HG03342 (cell line): ENCODE results near the gene MAP2K5.
"Not testable (repeated sequence)": the region's sequence is repeated elsewhere in the genome, so short reads cannot be mapped to it uniquely, and the experiment has no call there.

Experiments
- ATAC-seq: cut with Tn5 transposase; IDR thresholded peaks from one replicate; pipeline ENCODE4 v1.9.1; 2021; ENCODE audit warnings: mild to moderate bottlenecking, moderate library complexity; ENCODE audit not compliant: unreplicated experiment

Gene MAP2K5

DNA sequence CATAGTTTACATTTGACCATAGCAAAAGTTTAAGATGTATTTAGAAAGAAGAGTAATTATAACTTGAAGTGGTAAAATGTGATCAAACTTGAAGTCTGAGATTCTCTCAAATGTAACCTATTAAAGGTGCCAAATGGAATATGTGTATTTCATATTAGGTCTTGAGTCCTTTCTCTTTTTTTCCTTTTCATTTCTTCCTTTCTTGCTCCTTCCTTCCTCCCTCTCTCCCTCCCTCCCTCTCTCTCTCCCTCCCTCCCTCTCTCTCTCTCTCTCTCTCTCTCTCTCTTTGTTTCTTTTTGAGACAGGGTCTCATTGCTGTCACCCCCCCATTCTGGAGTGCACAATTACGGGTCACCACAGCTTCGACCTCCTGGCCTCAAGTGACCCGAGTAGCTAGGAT, 47.7 kb downstream of the MAP2K5 start:
- no peak for ATAC-seq

DNA sequence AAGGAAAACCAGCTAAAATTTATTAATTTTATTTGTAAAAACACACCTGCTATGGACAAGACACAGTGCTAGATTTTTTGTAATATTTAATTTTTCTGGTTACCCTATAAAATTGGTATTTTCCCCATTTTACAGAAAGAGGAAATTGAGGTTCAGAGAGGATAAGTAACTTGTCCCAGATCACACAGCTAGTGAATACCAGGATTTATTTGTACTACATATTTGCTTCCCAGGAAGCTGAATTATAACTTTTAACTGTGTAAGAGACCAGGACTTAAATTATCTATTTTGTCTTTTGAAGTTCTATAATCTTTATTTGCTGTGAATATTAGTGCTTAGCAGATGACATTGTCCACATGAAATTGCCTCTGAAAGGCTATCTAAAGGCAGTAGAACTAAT, 49.7 kb downstream of the MAP2K5 start:
- ATAC-seq: no peak

- ATAC-seq: no peak
Observed at GRCh38 chr15:67593562-67593961, 51.1 kb downstream of the MAP2K5 start.

DNA sequence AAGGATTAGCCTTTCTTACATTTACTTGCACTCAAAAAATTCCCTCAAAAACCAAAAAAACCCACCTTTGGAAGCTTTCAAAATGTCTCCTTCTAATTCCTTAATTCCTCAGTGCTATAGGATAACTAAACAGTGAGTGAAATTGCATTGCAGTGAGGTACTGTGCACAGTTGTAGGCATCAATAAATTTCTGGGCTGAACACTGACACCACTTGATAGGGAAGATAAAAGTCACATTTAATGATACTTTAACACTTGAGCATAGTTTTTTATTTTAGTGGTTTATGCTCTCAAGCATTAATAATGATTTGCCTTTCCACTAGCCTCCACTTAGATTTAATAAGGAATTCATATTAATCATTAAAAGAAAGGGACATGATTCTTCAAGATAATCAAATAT, 52.3 kb downstream of the MAP2K5 start:
- no peak for ATAC-seq

DNA sequence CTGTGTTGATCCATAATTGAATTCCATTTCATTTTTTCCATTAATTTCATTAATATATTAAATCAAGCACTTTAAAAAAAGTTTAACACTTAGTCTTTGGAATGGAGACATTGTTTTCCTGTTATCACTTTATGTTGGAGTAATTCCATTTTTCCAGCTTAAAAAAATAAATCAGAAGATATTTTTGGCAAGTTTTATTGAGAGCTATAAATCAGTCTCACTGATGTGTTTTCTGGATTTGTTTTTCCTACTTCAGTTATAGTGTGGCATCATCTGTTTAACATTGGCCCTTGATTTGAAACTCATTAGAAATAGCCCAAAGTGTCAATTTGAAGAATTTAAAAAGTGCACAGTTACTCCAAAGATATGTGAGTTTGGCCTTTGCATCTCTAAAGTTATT, 53.1 kb downstream of the MAP2K5 start:
- ATAC-seq: no peak

- ATAC-seq: no peak
Observed at GRCh38 chr15:67601073-67601472, 58.6 kb downstream of the MAP2K5 start.

DNA sequence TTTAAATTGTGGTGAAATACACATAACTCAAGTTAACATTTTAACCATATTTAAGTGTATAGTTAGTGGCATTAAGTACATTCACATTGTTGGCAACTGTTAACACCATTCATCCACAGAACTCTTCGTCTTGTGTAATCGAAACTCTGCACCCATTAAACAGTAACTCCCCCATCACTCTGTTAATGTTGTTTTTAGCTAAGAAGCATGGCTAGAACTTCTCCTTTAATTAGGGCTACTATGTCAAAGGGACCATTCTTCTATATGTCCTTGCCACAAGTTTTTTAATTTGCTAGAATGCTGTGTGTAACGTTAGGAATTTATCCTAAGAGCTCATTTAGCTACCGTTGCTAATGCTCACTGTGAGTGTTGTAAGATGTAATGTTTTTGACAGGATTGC, 60.6 kb downstream of the MAP2K5 start:
- ATAC-seq: no peak

- ATAC-seq: no peak
Observed at GRCh38 chr15:67605871-67606270, 63.4 kb downstream of the MAP2K5 start.

GRCh38 chr15:67606742-67607141, 64.2 kb downstream of the MAP2K5 start:
- no peak for ATAC-seq

GRCh38 chr15:67607329-67607728, 64.8 kb downstream of the MAP2K5 start:
- ATAC-seq: no peak

- no peak for ATAC-seq
Observed at GRCh38 chr15:67607959-67608637, 65.6 kb downstream of the MAP2K5 start.

GRCh38 chr15:67608638-67608959, 66.1 kb downstream of the MAP2K5 start:
- no peak for ATAC-seq

- no peak for ATAC-seq
Observed at GRCh38 chr15:67611370-67612369, 69.2 kb downstream of the MAP2K5 start.

- no peak for ATAC-seq
Observed at GRCh38 chr15:67613211-67613610, 70.7 kb downstream of the MAP2K5 start.

DNA sequence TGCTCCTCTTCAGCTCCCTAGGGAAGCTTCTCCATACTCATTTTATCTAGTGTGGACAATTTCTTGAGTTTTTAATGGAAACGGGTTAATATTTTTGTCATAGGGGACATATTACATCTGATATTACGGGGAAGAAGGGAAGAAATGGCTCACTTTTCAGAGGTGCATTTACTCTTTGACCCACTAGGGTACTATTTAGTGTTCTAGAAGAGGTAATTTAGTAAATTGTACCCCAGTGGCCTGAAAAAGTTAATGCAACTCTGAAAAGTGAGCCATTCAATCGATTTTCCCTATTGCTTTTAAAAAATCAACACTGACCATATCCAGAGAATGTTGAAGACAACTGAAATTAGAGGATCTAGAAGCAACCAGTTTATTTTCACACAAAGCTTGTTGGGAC, 71.2 kb downstream of the MAP2K5 start:
- no peak for ATAC-seq

GRCh38 chr15:67615131-67615534, 72.6 kb downstream of the MAP2K5 start:
- not testable (repeated sequence) for ATAC-seq

DNA sequence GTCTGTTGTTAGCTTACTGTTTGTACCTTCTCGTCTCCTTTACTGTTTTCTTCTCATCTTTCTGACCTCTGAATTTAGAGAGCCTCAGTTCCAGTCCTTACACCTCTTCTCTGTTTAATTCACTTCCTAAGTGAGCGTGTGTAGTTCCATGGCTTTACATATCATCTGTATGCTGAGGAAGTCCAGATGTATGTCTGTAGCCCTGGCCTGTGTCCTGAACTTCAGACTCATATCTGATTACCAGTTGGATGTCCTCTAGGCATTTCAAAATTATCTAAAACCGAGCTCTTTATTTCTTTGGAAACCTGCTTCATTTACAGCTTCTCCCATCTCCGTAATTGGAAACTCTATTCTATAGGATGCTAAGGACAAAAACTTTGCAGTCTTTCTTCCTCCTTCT, 75.8 kb downstream of the MAP2K5 start:
- ATAC-seq: no peak

GRCh38 chr15:67622110-67622509, 79.6 kb downstream of the MAP2K5 start:
- no peak for ATAC-seq

DNA sequence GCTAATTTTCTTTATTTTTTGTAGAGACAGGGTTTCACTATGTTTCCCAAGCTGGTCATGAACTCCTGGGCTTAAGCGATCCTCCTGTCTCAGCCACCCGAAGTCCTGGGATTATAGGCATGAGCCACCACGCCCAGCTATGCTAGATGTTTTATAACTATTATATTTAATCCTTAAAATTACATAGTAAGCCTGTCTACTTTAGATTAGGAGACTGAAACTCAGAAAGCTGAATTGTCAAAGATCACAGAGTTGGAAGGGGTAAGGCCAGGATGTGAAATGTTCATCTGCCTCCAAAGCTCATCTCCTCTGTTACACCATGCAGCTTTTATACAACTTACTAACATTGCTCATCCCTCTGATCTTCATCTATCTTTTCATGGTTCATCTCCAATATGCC, 89.8 kb downstream of the MAP2K5 start:
- ATAC-seq: no peak

GRCh38 chr15:67635950-67636349, 93.4 kb downstream of the MAP2K5 start:
- ATAC-seq: not testable (repeated sequence)

DNA sequence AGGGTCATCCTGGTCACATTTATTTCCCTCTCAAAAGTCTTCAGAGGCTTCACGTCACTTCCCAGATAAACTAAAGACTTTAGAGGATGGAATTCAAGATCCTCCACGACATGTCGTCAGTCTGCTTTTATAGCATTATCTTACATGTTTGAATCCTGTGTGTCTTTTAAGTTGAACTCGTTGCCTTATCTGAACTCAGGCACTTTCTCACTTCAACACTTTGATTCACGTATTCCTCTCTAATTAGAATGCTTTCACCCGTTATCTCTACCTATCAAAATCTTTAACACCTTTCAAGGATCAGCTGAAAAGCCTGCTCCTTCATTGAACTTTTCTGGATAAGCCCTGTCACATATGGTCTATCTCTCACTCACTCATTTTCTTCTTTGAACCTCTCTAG, 97.1 kb downstream of the MAP2K5 start:
- no peak for ATAC-seq

GRCh38 chr15:67641453-67641852, 99.0 kb downstream of the MAP2K5 start:
- ATAC-seq: no peak
